ENCODE results near the gene TSPAN14. TPM values are rescaled to one million over a fixed set of nuclear protein-coding genes. Genes with fewer than 3 reads are reported as not detected.

TSPAN14 gene
- total RNA-seq, 1 experiment from 2014 or later, result 116 TPM

DNA sequence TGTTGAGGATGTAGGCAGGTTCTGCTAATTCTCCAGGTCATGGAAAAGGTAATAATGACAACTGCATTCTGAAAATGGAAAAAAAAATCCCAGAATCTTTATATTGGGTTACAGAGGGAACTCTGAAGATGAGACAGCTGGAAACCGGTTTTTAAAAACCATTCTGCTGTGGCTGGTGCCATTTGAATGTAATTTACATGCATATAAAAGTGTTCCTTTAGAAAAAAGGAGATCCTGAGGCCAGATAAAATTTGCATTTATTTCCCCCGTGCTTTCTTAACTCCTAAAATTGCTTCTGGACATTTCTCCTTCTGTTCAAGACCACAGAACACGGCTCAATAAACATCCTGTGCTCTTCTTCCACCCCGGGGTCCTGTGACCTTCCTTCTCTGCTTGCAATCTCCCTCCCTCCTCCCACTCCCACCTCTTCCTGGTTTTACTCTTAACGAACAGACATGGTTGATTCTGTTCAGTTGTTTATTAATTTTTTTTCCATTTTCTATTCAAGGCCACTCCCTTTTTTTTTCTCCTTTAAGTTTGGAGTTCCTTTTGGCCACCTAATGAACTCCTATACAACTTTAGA lies 125.2 kb downstream of the TSPAN14 start:
- intact Hi-C loops (cut with micrococcal nuclease; ENCODE audit: unreplicated experiment), result no loop called here
- Mint-ChIP-seq H3K27me3 (ENCODE audit: unreplicated experiment) (peaks cover 49% of the 10 kb centered on the region), H3K4me3 (ENCODE audit: low read depth, unreplicated experiment) (no peak overlapping the region), H3K4me1 (ENCODE audit: low read depth, unreplicated experiment) (no peaks in the 10 kb centered on the region), H3K36me3 (ENCODE audit: insufficient read depth, unreplicated experiment) (no peaks in the 10 kb centered on the region), H3K9me3 (ENCODE audit: low read depth, unreplicated experiment) (no peaks in the 10 kb centered on the region), H3K27ac (ENCODE audit: unreplicated experiment) (no peak overlapping the region)
- CTCF ChIA-PET, result no interaction called here
- BruUV-seq (replicated peaks), result no TSS peak
- TF ChIP-seq, protein P1, sequence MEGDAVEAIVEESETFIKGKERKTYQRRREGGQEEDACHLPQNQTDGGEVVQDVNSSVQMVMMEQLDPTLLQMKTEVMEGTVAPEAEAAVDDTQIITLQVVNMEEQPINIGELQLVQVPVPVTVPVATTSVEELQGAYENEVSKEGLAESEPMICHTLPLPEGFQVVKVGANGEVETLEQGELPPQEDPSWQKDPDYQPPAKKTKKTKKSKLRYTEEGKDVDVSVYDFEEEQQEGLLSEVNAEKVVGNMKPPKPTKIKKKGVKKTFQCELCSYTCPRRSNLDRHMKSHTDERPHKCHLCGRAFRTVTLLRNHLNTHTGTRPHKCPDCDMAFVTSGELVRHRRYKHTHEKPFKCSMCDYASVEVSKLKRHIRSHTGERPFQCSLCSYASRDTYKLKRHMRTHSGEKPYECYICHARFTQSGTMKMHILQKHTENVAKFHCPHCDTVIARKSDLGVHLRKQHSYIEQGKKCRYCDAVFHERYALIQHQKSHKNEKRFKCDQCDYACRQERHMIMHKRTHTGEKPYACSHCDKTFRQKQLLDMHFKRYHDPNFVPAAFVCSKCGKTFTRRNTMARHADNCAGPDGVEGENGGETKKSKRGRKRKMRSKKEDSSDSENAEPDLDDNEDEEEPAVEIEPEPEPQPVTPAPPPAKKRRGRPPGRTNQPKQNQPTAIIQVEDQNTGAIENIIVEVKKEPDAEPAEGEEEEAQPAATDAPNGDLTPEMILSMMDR (IDR thresholded peaks at IDR 0.05; ENCODE audit: unreplicated experiment), result no peak
- no peak for DNase-seq

DNA sequence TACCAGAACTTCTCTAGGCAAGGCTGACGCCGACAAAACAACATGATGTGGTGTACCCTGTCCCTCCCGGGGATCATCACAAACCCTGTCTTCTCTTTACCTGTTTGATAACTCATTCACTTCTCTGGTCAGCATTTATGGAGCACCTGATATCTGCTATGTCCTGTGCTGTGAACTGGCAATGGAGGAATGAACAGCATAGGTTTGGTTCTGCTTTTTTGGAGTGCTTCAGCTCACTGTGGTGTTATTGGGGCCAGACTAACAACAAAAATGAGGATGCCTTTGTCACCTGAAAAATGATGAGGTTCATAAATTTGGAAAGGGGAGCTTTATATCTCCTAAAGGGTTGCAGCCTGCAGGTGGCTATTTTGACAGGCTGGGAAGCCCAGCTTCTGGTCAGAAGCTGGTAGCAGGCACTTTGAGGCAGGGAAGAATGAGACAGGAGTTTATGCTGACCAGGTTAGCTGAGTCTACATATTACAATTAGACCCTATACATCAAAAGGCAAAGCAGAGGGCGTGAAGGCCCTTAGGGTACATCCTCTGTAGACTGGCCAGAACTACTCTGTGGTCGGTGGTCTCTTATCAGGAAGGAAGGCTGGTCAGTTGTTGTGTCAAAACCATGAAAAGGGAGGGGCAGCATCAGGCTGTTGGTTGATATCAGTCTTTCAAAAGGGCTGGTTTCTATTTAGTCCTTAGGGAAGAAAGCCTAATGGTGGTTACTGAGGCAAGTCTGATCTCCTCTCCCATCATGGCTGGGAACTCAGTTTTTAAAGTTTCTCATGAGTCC lies 125.9 kb downstream of the TSPAN14 start:
- no peak for DNase-seq
- H3K4me1 Mint-ChIP-seq (ENCODE audit: low read depth, unreplicated experiment), result no peaks in the 10 kb centered on the region
- BruUV-seq (replicated peaks), result no TSS peak
- no peaks in the 10 kb centered on the region for H3K36me3 Mint-ChIP-seq (ENCODE audit: insufficient read depth, unreplicated experiment)
- no peaks in the 10 kb centered on the region for H3K9me3 Mint-ChIP-seq (ENCODE audit: low read depth, unreplicated experiment)
- H3K4me3 Mint-ChIP-seq (ENCODE audit: low read depth, unreplicated experiment), result no peak overlapping the region
- TF ChIP-seq, protein P1 (IDR thresholded peaks at IDR 0.05; ENCODE audit: unreplicated experiment), result no peak
- CTCF ChIA-PET, result no interaction called here
- peaks cover 53% of the 10 kb centered on the region for H3K27me3 Mint-ChIP-seq (ENCODE audit: unreplicated experiment)
- intact Hi-C loops (cut with micrococcal nuclease; ENCODE audit: unreplicated experiment), result no loop called here
- no peak overlapping the region for H3K27ac Mint-ChIP-seq (ENCODE audit: unreplicated experiment)

DNA sequence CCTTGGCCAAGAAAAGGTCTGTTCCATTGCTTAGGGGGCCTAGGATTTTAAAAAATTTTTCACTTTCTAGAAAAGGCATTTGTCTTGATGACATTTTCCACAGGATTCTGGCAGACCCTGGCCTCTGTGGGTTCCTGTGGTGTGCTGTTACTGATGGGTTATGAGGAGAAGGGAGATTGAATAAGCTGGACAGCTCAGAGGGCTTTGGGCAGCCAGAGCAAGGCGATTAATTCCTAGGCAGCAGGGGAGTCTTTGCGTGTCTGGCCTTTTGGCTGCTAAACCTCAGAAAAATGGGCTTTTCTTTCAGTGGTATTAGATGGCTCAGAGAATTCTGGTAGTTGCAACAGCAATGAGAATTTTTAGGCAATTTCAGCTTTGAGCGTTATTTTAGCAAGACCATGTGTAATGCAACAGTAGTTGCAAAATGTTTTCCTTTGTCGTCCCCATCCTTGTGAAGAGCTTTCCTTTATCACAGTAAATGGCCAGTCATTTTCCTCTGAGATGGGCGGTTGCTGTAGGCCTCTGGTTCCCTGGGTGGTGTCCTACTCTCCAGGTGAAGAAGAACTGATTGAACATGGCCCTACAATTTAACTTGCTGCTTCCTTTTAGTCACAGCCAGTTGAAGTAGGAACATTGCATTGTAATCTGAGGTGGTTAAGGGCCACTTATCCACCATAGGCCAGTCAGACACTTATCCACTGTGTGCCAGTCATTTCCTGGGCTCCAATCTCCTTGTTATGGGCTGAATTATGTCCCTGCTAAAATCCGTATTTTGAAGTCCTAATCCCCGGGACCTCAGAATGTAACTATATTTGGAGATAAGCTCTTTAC lies 126.7 kb downstream of the TSPAN14 start:
- no TSS peak for BruUV-seq (replicated peaks)
- H3K4me1 Mint-ChIP-seq (ENCODE audit: low read depth, unreplicated experiment), result no peaks in the 10 kb centered on the region
- no peak for DNase-seq
- H3K4me3 Mint-ChIP-seq (ENCODE audit: low read depth, unreplicated experiment), result no peak overlapping the region
- intact Hi-C loops (cut with micrococcal nuclease; ENCODE audit: unreplicated experiment), result no loop called here
- H3K36me3 Mint-ChIP-seq (ENCODE audit: insufficient read depth, unreplicated experiment), result no peaks in the 10 kb centered on the region
- peaks cover 53% of the 10 kb centered on the region for H3K27me3 Mint-ChIP-seq (ENCODE audit: unreplicated experiment)
- CTCF ChIA-PET, result no interaction called here
- no peak overlapping the region for H3K27ac Mint-ChIP-seq (ENCODE audit: unreplicated experiment)
- TF ChIP-seq, protein P1 (IDR thresholded peaks at IDR 0.05; ENCODE audit: unreplicated experiment), result no peak
- no peaks in the 10 kb centered on the region for H3K9me3 Mint-ChIP-seq (ENCODE audit: low read depth, unreplicated experiment)

DNA sequence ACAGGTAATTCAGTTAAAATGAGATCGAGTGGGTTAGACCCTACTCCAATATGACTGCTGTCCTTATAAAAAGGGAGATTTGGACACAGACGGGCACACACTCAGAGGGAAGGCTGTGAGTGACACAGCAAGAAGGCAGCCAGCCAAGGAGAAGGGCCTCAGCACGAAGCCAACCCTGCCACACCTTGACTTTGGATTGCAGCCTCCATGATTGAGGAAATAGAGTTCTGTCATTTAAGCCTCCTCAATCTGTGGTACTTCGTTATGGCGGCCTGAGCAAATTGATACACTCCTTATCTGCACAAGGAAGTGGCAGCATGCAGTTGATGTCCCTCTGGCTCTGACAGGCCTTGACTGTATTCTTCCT lies 127.3 kb downstream of the TSPAN14 start:
- DNase-seq, result no peak
- BruUV-seq (replicated peaks), result no TSS peak
- H3K4me1 Mint-ChIP-seq (ENCODE audit: low read depth, unreplicated experiment), result no peaks in the 10 kb centered on the region
- no peaks in the 10 kb centered on the region for H3K9me3 Mint-ChIP-seq (ENCODE audit: low read depth, unreplicated experiment)
- TF ChIP-seq, protein P1 (IDR thresholded peaks at IDR 0.05; ENCODE audit: unreplicated experiment), result no peak
- no peaks in the 10 kb centered on the region for H3K36me3 Mint-ChIP-seq (ENCODE audit: insufficient read depth, unreplicated experiment)
- no peak overlapping the region for H3K27ac Mint-ChIP-seq (ENCODE audit: unreplicated experiment)
- peaks cover 53% of the 10 kb centered on the region for H3K27me3 Mint-ChIP-seq (ENCODE audit: unreplicated experiment)
- no peak overlapping the region for H3K4me3 Mint-ChIP-seq (ENCODE audit: low read depth, unreplicated experiment)
- CTCF ChIA-PET, result no interaction called here
- intact Hi-C loops (cut with micrococcal nuclease; ENCODE audit: unreplicated experiment), result no loop called here
